GM12878 (cell line): ENCODE measurements around the gene CDC123. TPM values are rescaled to one million over a fixed set of nuclear protein-coding genes. Genes with fewer than 3 reads are reported as not detected.

ENCODE experiments used
- BACH1 ChIP-seq: fragments of 450-650 bp; IDR thresholded peaks from 2 replicates; pipeline ENCODE4 v1.6.1; 2017; ENCODE audit warnings: mild to moderate bottlenecking, borderline replicate concordance
- BCLAF1 ChIP-seq: fragments of 450-650 bp; IDR thresholded peaks from 2 replicates; pipeline ENCODE4 v1.6.1; 2017; ENCODE audit warnings: antibody characterized with exemption, mild to moderate bottlenecking, moderate library complexity
- CREB1 ChIP-seq: IDR thresholded peaks from 2 replicates; pipeline ENCODE4 v1.6.1; 2012; ENCODE audit warnings: low read depth, mild to moderate bottlenecking, inconsistent platforms
- CTCF ChIP-seq, 3 experiments: IDR thresholded peaks in 2 of 3; conservative IDR thresholded peaks in 1 of 3; 2 replicates each; pipeline ENCODE4 v1.5.1; 2011; ENCODE audit warnings: low read depth in 3 of 3, low read length in 3 of 3, mild to moderate bottlenecking in 3 of 3, control low read depth in 2 of 3, moderate library complexity in 2 of 3, inconsistent platforms in 1 of 3, mixed read lengths in 1 of 3; ENCODE audit not compliant: control insufficient read depth in 2 of 3, insufficient read depth in 1 of 3; ENCODE audit errors: extremely low read depth in 1 of 3
- DPF2 ChIP-seq: fragments of 450-650 bp; IDR thresholded peaks from 2 replicates; pipeline ENCODE4 v1.6.1; 2017; ENCODE audit warnings: mild to moderate bottlenecking
- GATAD2B ChIP-seq: fragments of 450-650 bp; conservative IDR thresholded peaks from 2 replicates; pipeline ENCODE4 v1.6.1; 2017; ENCODE audit warnings: low read depth, mild to moderate bottlenecking, moderate library complexity
- IRF4 ChIP-seq: IDR thresholded peaks from 2 replicates; pipeline ENCODE4 v1.6.1; 2011; ENCODE audit warnings: low read depth, low read length
- KDM1A ChIP-seq: fragments of 200-600 bp; sonication (generic); IDR thresholded peaks from 2 replicates; pipeline ENCODE4 v1.6.1; 2016; ENCODE audit warnings: borderline replicate concordance
- NR2C2 ChIP-seq: IDR thresholded peaks from 2 replicates; pipeline ENCODE4 v1.6.1; 2011; ENCODE audit warnings: borderline replicate concordance, low read depth; ENCODE audit not compliant: control insufficient read depth, insufficient read length
- PML ChIP-seq: IDR thresholded peaks from 2 replicates; pipeline ENCODE4 v1.6.1; 2012; ENCODE audit warnings: low read length, inconsistent platforms
- RB1 ChIP-seq: fragments of 450-650 bp; formaldehyde crosslinking; IDR thresholded peaks from 2 replicates; pipeline ENCODE4 v1.6.1; 2017; ENCODE audit warnings: mild to moderate bottlenecking, borderline replicate concordance
- SMC3 ChIP-seq: IDR thresholded peaks from 2 replicates; pipeline ENCODE4 v1.6.1; 2011; ENCODE audit warnings: low read length, improper control_type of control experiment, borderline replicate concordance
- SRF ChIP-seq, 2 experiments: IDR thresholded peaks; 2 replicates each; pipeline ENCODE4 v1.6.1; 2011; ENCODE audit warnings: low read depth in 2 of 2, low read length in 2 of 2, mild to moderate bottlenecking in 1 of 2, moderate library complexity in 1 of 2
- TBL1XR1 ChIP-seq: IDR thresholded peaks from 2 replicates; pipeline ENCODE4 v1.6.1; 2012; ENCODE audit warnings: low read depth, low read length, improper control_type of control experiment
- TCF3 ChIP-seq: IDR thresholded peaks from 2 replicates; pipeline ENCODE4 v1.6.1; 2012; ENCODE audit warnings: low read depth, mild to moderate bottlenecking, low read length, borderline replicate concordance; ENCODE audit not compliant: insufficient read depth
- ZBTB40 ChIP-seq: fragments of 450-650 bp; IDR thresholded peaks from 2 replicates; pipeline ENCODE4 v1.6.1; 2016; ENCODE audit warnings: mild to moderate bottlenecking, moderate library complexity, borderline replicate concordance
- polyA plus RNA-seq, 11 experiments: library from polyadenylated mRNA; depleted of rRNA in 4 of 11; unstranded in 6 of 11; stranded (reverse) in 5 of 11; fragments of >200 nt; fragmentation: Nextera tagmentation in 4 of 11; fragmentation: Illumina TruSeq in 1 of 11; extraction: Ambion mirVana in 4 of 11; extraction: Trizol in 1 of 11; gene quantifications; 1 replicate in 1 of 11; 2 replicates in 10 of 11; pipeline versions ENCODE4 v1.2.1 to v1.2.3, GENCODE V29; 2011 to 2016; ENCODE audit warnings: inconsistent platforms in 2 of 11, missing spikeins in 2 of 11, low read depth in 1 of 11
- total RNA-seq, 4 experiments: library from RNA; depleted of rRNA in 3 of 4; stranded (reverse); fragments of >200 nt in 3 of 4; fragmentation: Illumina TruSeq in 1 of 4; extraction: Trizol in 1 of 4; gene quantifications; 2 replicates each; pipeline versions ENCODE4 v1.2.1 to v1.2.3, GENCODE V29; 2013 to 2021
- TF ChIP-seq, protein P1 (sequence below): fragments of 450-650 bp; IDR thresholded peaks from 2 replicates; pipeline ENCODE4 v1.6.1; 2018; ENCODE audit warnings: mild to moderate bottlenecking, low read depth, moderate library complexity; ENCODE audit not compliant: partially characterized antibody

Gene CDC123
- total and polyA plus RNA-seq, 10 of the 15 experiments (the other 5 are each of a cell fraction or from before 2014, with no cell fraction given) = 128 to 360 (median 209) TPM

DNA sequence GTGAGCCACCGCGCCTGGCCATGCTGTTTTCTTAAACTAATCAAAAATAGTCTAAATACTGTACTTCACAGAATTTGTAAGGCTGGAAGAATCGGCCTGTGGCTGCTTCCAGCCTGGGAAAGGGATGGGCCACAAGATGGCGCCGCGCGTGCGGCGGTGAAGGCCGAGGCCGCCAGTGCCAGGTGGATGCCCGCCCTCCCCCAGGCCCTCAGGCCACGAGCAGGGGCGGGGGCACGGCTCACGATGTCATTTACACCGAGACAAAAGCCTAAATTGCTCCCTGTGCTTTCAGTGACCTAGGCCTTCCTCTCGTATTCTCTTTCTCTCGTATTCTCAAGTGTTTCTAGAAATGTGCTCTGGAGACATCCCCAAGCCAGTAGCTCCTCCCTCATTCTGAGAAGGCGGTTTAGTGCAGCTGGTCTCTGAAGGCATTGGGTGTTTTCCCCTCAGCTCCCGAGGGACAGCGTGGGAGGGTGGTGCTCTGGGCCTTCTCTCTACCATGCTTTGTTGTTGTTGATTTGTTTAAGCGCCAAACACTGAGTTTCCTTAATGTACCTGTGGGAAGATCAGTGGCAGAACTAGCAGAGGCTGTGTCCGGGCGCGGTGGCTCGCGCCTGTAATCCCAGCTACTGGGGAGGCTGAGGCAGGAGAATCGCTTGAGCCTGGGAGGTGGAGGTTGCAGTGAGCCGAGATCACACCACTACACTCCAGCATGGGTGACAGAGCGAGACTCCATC lies 68.4 kb downstream of the CDC123 start (continued):
- TF ChIP-seq IRF4 = no peak
- TF ChIP-seq PML = no peak
- TF ChIP-seq BCLAF1 = no peak
- TF ChIP-seq NR2C2 = no peak
- TF ChIP-seq CTCF (IDR thresholded peaks at IDR 0.05 in 2 of 3, conservative IDR thresholded peaks at IDR 0.05 in 1 of 3; ENCODE audit: control insufficient read depth in 2 of 3, extremely low read depth in 1 of 3, insufficient read depth in 1 of 3, low read depth in 3 of 3, low read length in 3 of 3) = peak; percentile 68 to 92 (median 74)
- TF ChIP-seq ZBTB40 = no peak
- peak; percentile 86; the same call in 1 of the 2 replicates for TF ChIP-seq DPF2
- TF ChIP-seq KDM1A = peak; percentile 62; the same call in 1 of the 2 replicates
- TF ChIP-seq, protein P1, sequence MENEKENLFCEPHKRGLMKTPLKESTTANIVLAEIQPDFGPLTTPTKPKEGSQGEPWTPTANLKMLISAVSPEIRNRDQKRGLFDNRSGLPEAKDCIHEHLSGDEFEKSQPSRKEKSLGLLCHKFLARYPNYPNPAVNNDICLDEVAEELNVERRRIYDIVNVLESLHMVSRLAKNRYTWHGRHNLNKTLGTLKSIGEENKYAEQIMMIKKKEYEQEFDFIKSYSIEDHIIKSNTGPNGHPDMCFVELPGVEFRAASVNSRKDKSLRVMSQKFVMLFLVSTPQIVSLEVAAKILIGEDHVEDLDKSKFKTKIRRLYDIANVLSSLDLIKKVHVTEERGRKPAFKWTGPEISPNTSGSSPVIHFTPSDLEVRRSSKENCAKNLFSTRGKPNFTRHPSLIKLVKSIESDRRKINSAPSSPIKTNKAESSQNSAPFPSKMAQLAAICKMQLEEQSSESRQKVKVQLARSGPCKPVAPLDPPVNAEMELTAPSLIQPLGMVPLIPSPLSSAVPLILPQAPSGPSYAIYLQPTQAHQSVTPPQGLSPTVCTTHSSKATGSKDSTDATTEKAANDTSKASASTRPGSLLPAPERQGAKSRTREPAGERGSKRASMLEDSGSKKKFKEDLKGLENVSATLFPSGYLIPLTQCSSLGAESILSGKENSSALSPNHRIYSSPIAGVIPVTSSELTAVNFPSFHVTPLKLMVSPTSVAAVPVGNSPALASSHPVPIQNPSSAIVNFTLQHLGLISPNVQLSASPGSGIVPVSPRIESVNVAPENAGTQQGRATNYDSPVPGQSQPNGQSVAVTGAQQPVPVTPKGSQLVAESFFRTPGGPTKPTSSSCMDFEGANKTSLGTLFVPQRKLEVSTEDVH = no peak
- peak; percentile 81 for TF ChIP-seq SMC3
- no peak for TF ChIP-seq SRF (IDR thresholded peaks at IDR 0.05; ENCODE audit: low read depth in 2 of 2, low read length in 2 of 2)
- no peak for TF ChIP-seq CREB1
- TF ChIP-seq TBL1XR1 = peak; percentile 77; the same call in 1 of the 2 replicates
- peak; percentile 99 for TF ChIP-seq TCF3
- TF ChIP-seq GATAD2B = peak; percentile 68
- peak; percentile 93; the same call in 1 of the 2 replicates for TF ChIP-seq RB1
- 0 out of 2 replicates have a peak, but pooled peaks have one; percentile 42 for TF ChIP-seq BACH1
